GM21619 (cell line): ENCODE data around the gene USP49.
"Not testable (repeated sequence)": the region's sequence is repeated elsewhere in the genome, so short reads cannot be mapped to it uniquely, and the experiment has no call there.

Experiments
- ATAC-seq: cut with Tn5 transposase; IDR thresholded peaks from one replicate; pipeline ENCODE4 v1.9.1; 2021; ENCODE audit not compliant: unreplicated experiment

Gene USP49

GRCh38 chr6:41783106-41783780 lies 111.9 kb downstream of the USP49 start:
- no peak for ATAC-seq

- no peak for ATAC-seq
These were observed 113.8 kb downstream of the USP49 start for GRCh38 chr6:41781366-41781730.

GRCh38 chr6:41780551-41781365 lies 114.4 kb downstream of the USP49 start, which contains the start of gene PRICKLE4:
PRICKLE4 (plus strand) TSS chr6:41780782; CDS start chr6:41783474, 2,692 bp downstream.
- no peak for ATAC-seq

- peak; percentile 85 for ATAC-seq
These were observed 115.2 kb downstream of the USP49 start, which contains the start of gene FRS3 for GRCh38 chr6:41779788-41780550. FRS3 (minus strand) TSS chr6:41779900; CDS start chr6:41776987, 2,913 bp downstream.

GRCh38 chr6:41779336-41779735 lies 115.8 kb downstream of the USP49 start:
- ATAC-seq: no peak

GRCh38 chr6:41778895-41779294 lies 116.3 kb downstream of the USP49 start:
- ATAC-seq: no peak

- ATAC-seq: no peak
These were observed 117.5 kb downstream of the USP49 start for GRCh38 chr6:41777551-41778285.

GRCh38 chr6:41775293-41775882 lies 119.8 kb downstream of the USP49 start:
- no peak for ATAC-seq

GRCh38 chr6:41774841-41775240 lies 120.3 kb downstream of the USP49 start:
- no peak for ATAC-seq

GRCh38 chr6:41771058-41771983 lies 123.9 kb downstream of the USP49 start:
- ATAC-seq: no peak

GRCh38 chr6:41770381-41771057 lies 124.7 kb downstream of the USP49 start:
- no peak for ATAC-seq

GRCh38 chr6:41769376-41769775 lies 125.8 kb downstream of the USP49 start:
- ATAC-seq: no peak

GRCh38 chr6:41768545-41769308 lies 126.4 kb downstream of the USP49 start:
- ATAC-seq: no peak

GRCh38 chr6:41767112-41767833 lies 127.9 kb downstream of the USP49 start:
- ATAC-seq: no peak

GRCh38 chr6:41766043-41766664 lies 129.0 kb downstream of the USP49 start:
- ATAC-seq: not testable (repeated sequence)

- ATAC-seq: no peak
These were observed 131.7 kb downstream of the USP49 start for GRCh38 chr6:41763470-41763869.
